Thymus (tissue), 11 donors: Measurements from ENCODE around the gene ARHGAP6. TPM values are rescaled to one million over a fixed set of nuclear protein-coding genes. Genes with fewer than 3 reads are reported as not detected.

ENCODE experiments used
- DNase-seq, 9 donors: peaks; one replicate each; pipeline ENCODE4 v3.0.0-alpha.2; 2013; ENCODE audit warnings: low spot score in 9 of 9, low read depth in 6 of 9, missing footprints in 1 of 9
- H3K27ac ChIP-seq, 2 donors: one replicate each; pipeline ENCODE4 v1.5.1; 2013; ENCODE audit warnings: control low read depth in 1 of 2, low read depth in 1 of 2, low read length in 1 of 2, mild to moderate bottlenecking in 1 of 2, moderate library complexity in 1 of 2
- H3K27me3 ChIP-seq, 2 donors: one replicate each; pipeline ENCODE4 v1.5.1; 2013; ENCODE audit warnings: low read length in 1 of 2; ENCODE audit not compliant: control insufficient read depth in 2 of 2, insufficient read depth in 1 of 2
- H3K36me3 ChIP-seq, 2 donors: one replicate each; pipeline ENCODE4 v1.5.1; 2013; ENCODE audit warnings: low read length in 1 of 2, mild to moderate bottlenecking in 1 of 2, moderate library complexity in 1 of 2; ENCODE audit not compliant: control insufficient read depth in 2 of 2, insufficient read depth in 2 of 2
- H3K4me1 ChIP-seq, 2 donors: one replicate each; pipeline ENCODE4 v1.5.1; 2013; ENCODE audit warnings: low read length in 2 of 2; ENCODE audit not compliant: control insufficient read depth in 2 of 2, insufficient read depth in 2 of 2
- H3K4me3 ChIP-seq, 2 donors: one replicate each; pipeline ENCODE4 v1.5.1; 2013; ENCODE audit warnings: low read length in 2 of 2, control low read depth in 1 of 2, mild to moderate bottlenecking in 1 of 2
- H3K9me3 ChIP-seq, 2 donors: one replicate each; pipeline ENCODE4 v1.5.1; 2013; ENCODE audit warnings: low read length in 1 of 2, mild to moderate bottlenecking in 1 of 2; ENCODE audit not compliant: control insufficient read depth in 2 of 2, insufficient read depth in 1 of 2
- WGBS: extraction: QIAGEN DNeasy Blood & Tissue Kit; methylation state at CpG from one replicate; pipeline ENCODE4 v1.1.7; 2013; 5-methylcytosine and 5-hydroxymethylcytosine counted together
- polyA plus RNA-seq: library from polyadenylated mRNA; stranded (reverse); fragments of 200-250 nt; gene quantifications from one replicate; pipeline ENCODE4 v1.2.3, GENCODE V29; 2013
- total RNA-seq: library from RNA; stranded (reverse); fragments of 120-200 nt; gene quantifications from one replicate; pipeline ENCODE4 v1.2.4, GENCODE V29; 2013
- donor health status: healthy.

Gene ARHGAP6
- total and polyA plus RNA-seq, 2 donors: 0.71 to 2.3 TPM

GRCh38 chrX:11540532-11541377 lies 125.0 kb downstream of the ARHGAP6 start:
- H3K9me3 ChIP-seq: no peaks in the 10 kb centered on the region
- DNase-seq: no peak
- no peak overlapping the region for H3K4me3 ChIP-seq
- WGBS: 90% methylated on average over 4 of the region's 4 CpGs
- H3K36me3 ChIP-seq: no peaks in the 10 kb centered on the region
- no peaks in the 10 kb centered on the region for H3K4me1 ChIP-seq
- H3K27me3 ChIP-seq: no peaks in the 10 kb centered on the region
- no peak overlapping the region for H3K27ac ChIP-seq

- Histone ChIP-seq H3K4me3 (no peak overlapping the region), H3K27ac (no peak overlapping the region), H3K9me3 (no peaks in the 10 kb centered on the region), H3K4me1 (no peaks in the 10 kb centered on the region), H3K36me3 (no peaks in the 10 kb centered on the region), H3K27me3 (no peaks in the 10 kb centered on the region)
- 87% methylated on average over 5 of the region's 5 CpGs for WGBS
- DNase-seq: no peak
Observed at GRCh38 chrX:11537141-11537540, 128.6 kb downstream of the ARHGAP6 start.

GRCh38 chrX:11535156-11535919 lies 130.4 kb downstream of the ARHGAP6 start:
- WGBS: 94% methylated on average over 5 of the region's 5 CpGs
- H3K4me1 ChIP-seq: no peaks in the 10 kb centered on the region
- DNase-seq: no peak
- no peaks in the 10 kb centered on the region for H3K27me3 ChIP-seq
- H3K27ac ChIP-seq: no peak overlapping the region
- H3K36me3 ChIP-seq: no peaks in the 10 kb centered on the region
- H3K9me3 ChIP-seq: no peaks in the 10 kb centered on the region
- no peak overlapping the region for H3K4me3 ChIP-seq

- Histone ChIP-seq H3K4me3 (no peak overlapping the region), H3K9me3 (no peaks in the 10 kb centered on the region), H3K27me3 (no peaks in the 10 kb centered on the region), H3K36me3 (no peaks in the 10 kb centered on the region), H3K27ac (no peak overlapping the region), H3K4me1 (no peaks in the 10 kb centered on the region)
- peak; percentile 14 to 81 (median 39) for DNase-seq
- WGBS: 0% methylated on average over 2 of the region's 2 CpGs
Observed at GRCh38 chrX:11533199-11533651, 132.5 kb downstream of the ARHGAP6 start.

GRCh38 chrX:11532291-11533078 lies 133.2 kb downstream of the ARHGAP6 start:
- no peaks in the 10 kb centered on the region for H3K27me3 ChIP-seq
- H3K36me3 ChIP-seq: no peaks in the 10 kb centered on the region
- H3K4me1 ChIP-seq: no peaks in the 10 kb centered on the region
- no peak overlapping the region for H3K4me3 ChIP-seq
- no peak overlapping the region for H3K27ac ChIP-seq
- no peaks in the 10 kb centered on the region for H3K9me3 ChIP-seq
- DNase-seq: no peak

GRCh38 chrX:11531226-11531625 lies 134.5 kb downstream of the ARHGAP6 start:
- Histone ChIP-seq H3K36me3 (no peaks in the 10 kb centered on the region), H3K27me3 (no peaks in the 10 kb centered on the region), H3K4me1 (no peaks in the 10 kb centered on the region), H3K27ac (no peak overlapping the region), H3K4me3 (no peak overlapping the region), H3K9me3 (no peaks in the 10 kb centered on the region)
- DNase-seq: no peak
- WGBS: 92% methylated on average over 1 of the region's 1 CpG

- no peak overlapping the region for H3K4me3 ChIP-seq
- no peak overlapping the region for H3K27ac ChIP-seq
- H3K27me3 ChIP-seq: no peaks in the 10 kb centered on the region
- DNase-seq: no peak
- no peaks in the 10 kb centered on the region for H3K4me1 ChIP-seq
- no peaks in the 10 kb centered on the region for H3K9me3 ChIP-seq
- H3K36me3 ChIP-seq: no peaks in the 10 kb centered on the region
- WGBS: 92% methylated on average over 3 of the region's 3 CpGs
Observed at GRCh38 chrX:11530621-11531020, 135.1 kb downstream of the ARHGAP6 start.

- no peaks in the 10 kb centered on the region for H3K27me3 ChIP-seq
- no peak overlapping the region for H3K27ac ChIP-seq
- whole genome bisulfite sequencing: 89% methylated on average over 2 of the region's 2 CpGs
- no peaks in the 10 kb centered on the region for H3K4me1 ChIP-seq
- H3K4me3 ChIP-seq: no peak overlapping the region
- H3K36me3 ChIP-seq: no peaks in the 10 kb centered on the region
- no peak for DNase-seq
- no peaks in the 10 kb centered on the region for H3K9me3 ChIP-seq
Observed at GRCh38 chrX:11528623-11529022, 137.1 kb downstream of the ARHGAP6 start.

- DNase-seq: no peak
- H3K27ac ChIP-seq: no peak overlapping the region
- 98% methylated on average over 2 of the region's 2 CpGs for WGBS
- no peaks in the 10 kb centered on the region for H3K36me3 ChIP-seq
- H3K4me1 ChIP-seq: no peaks in the 10 kb centered on the region
- no peaks in the 10 kb centered on the region for H3K27me3 ChIP-seq
- H3K4me3 ChIP-seq: no peak overlapping the region
- H3K9me3 ChIP-seq: no peaks in the 10 kb centered on the region
Observed at GRCh38 chrX:11525685-11526084, 140.0 kb downstream of the ARHGAP6 start.
